Esophagus muscularis mucosa (tissue), 3 donors: ENCODE measurements around the gene SLC23A2.

Experiments used
- CTCF ChIP-seq, 3 experiments: fragments of 200-600 bp in 2 of 3; fragments of 450-650 bp in 1 of 3; sonication (generic) in 2 of 3; IDR thresholded peaks; one replicate each; pipeline ENCODE4 v1.5.1; 2017 to 2019; ENCODE audit warnings: antibody characterized with exemption in 3 of 3, mild to moderate bottlenecking in 2 of 3, moderate library complexity in 1 of 3
- POLR2A ChIP-seq: fragments of 450-650 bp; IDR thresholded peaks from one replicate; pipeline ENCODE4 v1.6.1; 2017; ENCODE audit warnings: antibody characterized with exemption, moderate library complexity, mild to moderate bottlenecking, low read depth
- POLR2AphosphoS5 ChIP-seq, 2 donors: sonication (generic); formaldehyde crosslinking; IDR thresholded peaks; one replicate each; pipeline ENCODE4 v1.6.1; 2017; ENCODE audit warnings: antibody characterized with exemption in 2 of 2

GRCh38 chr20:4999788-5000187 lies 1.5 kb downstream of the SLC23A2 start:
- TF ChIP-seq CTCF (IDR thresholded peaks at IDR 0.05) (no peak), POLR2A (no peak), POLR2AphosphoS5 (IDR thresholded peaks at IDR 0.05) (no peak)
